ENCODE measurements around the gene AP3B1. TPM values are rescaled to one million over a fixed set of nuclear protein-coding genes. Genes with fewer than 3 reads are reported as not detected.

Gene AP3B1
- total and polyA plus RNA-seq, 2 of the 8 experiments (the other 6 are each of a cell fraction or from before 2014, with no cell fraction given): 45.8 to 48.3 TPM

DNA sequence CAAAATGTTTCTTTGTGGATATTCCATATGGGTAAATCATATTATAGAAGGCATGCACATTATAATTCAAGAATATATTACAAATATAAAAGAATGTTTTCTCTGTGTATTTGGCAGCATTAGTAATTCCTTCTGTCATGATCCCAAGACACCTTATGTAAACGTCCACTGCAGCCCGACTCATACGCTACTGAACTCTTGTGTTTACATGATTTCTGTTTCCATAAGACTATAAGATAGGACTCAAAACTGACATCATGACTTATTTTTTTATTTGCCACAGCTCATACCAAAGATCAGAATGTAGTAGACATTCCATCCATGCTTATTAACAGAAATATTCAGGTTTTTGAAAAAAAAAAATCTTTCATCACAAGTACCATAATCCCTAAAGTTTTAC, 234.1 kb downstream of the AP3B1 start:
- H3K36me3 ChIP-seq (ENCODE audit: control insufficient read depth in 2 of 4, insufficient read depth in 4 of 4, low read length in 3 of 4): no peaks in the 10 kb centered on the region
- no peaks in the 10 kb centered on the region for H3K79me1 ChIP-seq (ENCODE audit: low read depth, low read length)
- no peak overlapping the region for H3K56ac ChIP-seq (replicated peaks; ENCODE audit: insufficient read length, low read depth, low read length)
- no peaks in the 10 kb centered on the region for H4K20me1 ChIP-seq (replicated peaks in 1 of 2; ENCODE audit: control insufficient read depth in 1 of 2, insufficient read depth in 2 of 2, low read length in 2 of 2)
- DNase-seq (ENCODE audit: low read depth in 1 of 2, low spot score in 2 of 2): no peak
- H2BK5ac ChIP-seq (ENCODE audit: low read depth, low read length): no peak overlapping the region
- no peak overlapping the region for H3K4me2 ChIP-seq (ENCODE audit: insufficient read depth in 1 of 2, low read depth in 2 of 2, low read length in 2 of 2)
- no peak overlapping the region for H4K91ac ChIP-seq (replicated peaks; ENCODE audit: insufficient read length, low read length)
- no peak overlapping the region for H2AFZ ChIP-seq (ENCODE audit: low read length)
- no peak overlapping the region for H3K4me3 ChIP-seq (ENCODE audit: extremely low read depth in 1 of 4, insufficient read depth in 2 of 4, low read depth in 3 of 4, low read length in 4 of 4)
- no peak overlapping the region for H2AK5ac ChIP-seq (ENCODE audit: low read depth, low read length)
- no peaks in the 10 kb centered on the region for H3K27me3 ChIP-seq (replicated peaks in 1 of 4; ENCODE audit: control insufficient read depth in 3 of 4, extremely low read depth in 1 of 4, insufficient read depth in 3 of 4, low read length in 3 of 4)
- H2BK15ac ChIP-seq (ENCODE audit: low read length): no peak overlapping the region
- no peak overlapping the region for H2BK120ac ChIP-seq (replicated peaks; ENCODE audit: low read depth, low read length)
- CTCF ChIA-PET (ENCODE audit: partially characterized antibody): no interaction called here
- 85% methylated on average over 3 of the region's 3 CpGs; no CpG with 5 or more reads in 1 of the 2 experiments for WGBS, 2 experiments (ENCODE audit: extremely low coverage in 1 of 2, insufficient coverage in 1 of 2, insufficient read length in 1 of 2, insufficient replicate concordance in 2 of 2, low coverage in 1 of 2, low lambda C conversion rate in 2 of 2, missing lambda C conversion rate in 1 of 2)
- no peak overlapping the region for H2BK20ac ChIP-seq (ENCODE audit: low read length)
- no peak overlapping the region for H4K8ac ChIP-seq (ENCODE audit: extremely low read depth, insufficient read depth, low read length)
- H3K9ac ChIP-seq (replicated peaks in 1 of 4; ENCODE audit: extremely low read depth in 1 of 4, low read depth in 3 of 4, low read length in 3 of 4): no peak overlapping the region
- no peaks in the 10 kb centered on the region for H3K23me2 ChIP-seq (ENCODE audit: low read depth, low read length)
- no peak for FAIRE-seq
- H2BK12ac ChIP-seq (ENCODE audit: low read depth, low read length): no peak overlapping the region
- no peak overlapping the region for H3K23ac ChIP-seq (ENCODE audit: insufficient read length)
- no peak overlapping the region for H3K4ac ChIP-seq (replicated peaks; ENCODE audit: insufficient read length, low read depth, low read length)
- no peak overlapping the region for H4K5ac ChIP-seq (ENCODE audit: insufficient read length, low read depth, low read length)
- no peak overlapping the region for H3K14ac ChIP-seq (ENCODE audit: insufficient read length)
- no peaks in the 10 kb centered on the region for H3K79me2 ChIP-seq (ENCODE audit: control insufficient read depth in 1 of 2, insufficient read depth in 2 of 2, low read length in 2 of 2)
- H3K18ac ChIP-seq (ENCODE audit: extremely low read depth, low read length): no peak overlapping the region
- POLR2A ChIA-PET (ENCODE audit: partially characterized antibody): no interaction called here
- no peaks in the 10 kb centered on the region for H3K9me3 ChIP-seq (ENCODE audit: insufficient read depth in 2 of 2, low read depth in 1 of 2, low read length in 1 of 2)
- no peaks in the 10 kb centered on the region; a peak in 1 of 7 replicates for H3K4me1 ChIP-seq (replicated peaks in 1 of 4; ENCODE audit: control insufficient read depth in 3 of 4, insufficient read depth in 4 of 4, low read length in 3 of 4)
- no peak overlapping the region for H3K27ac ChIP-seq (ENCODE audit: low read depth, low read length)
- no peak for TF ChIP-seq TAF1 (IDR thresholded peaks at IDR 0.05; ENCODE audit: low read depth, low read length)

Measured in H1 (cell line).